HCT116 (cell line): ENCODE measurements around the gene KRT77. TPM values are rescaled to one million over a fixed set of nuclear protein-coding genes. Genes with fewer than 3 reads are reported as not detected.

Experiments used
- ATAC-seq: fragments of 200-7000 bp; cut with Tn5 transposase; 2 replicates; pipeline ENCODE4 v1.9.1; 2020; ENCODE audit warnings: mild to moderate bottlenecking, moderate library complexity
- BruUV-seq: library from RNA; stranded (reverse); fragments of 400-500 nt; replicated peaks from 2 replicates; lab custom pipeline; 2021; lab: Mats Ljungman, UMichigan
- CTCF ChIA-PET: fragments of 300-600 bp; sonication (Branson Sonifier 250); formaldehyde crosslinking; loops from one replicate; lab custom pipeline; 2021; ENCODE audit warnings: antibody characterized with exemption; lab: Charles Lee
- POLR2A ChIA-PET: fragments of 300-600, 350-600 bp; sonication (Branson Sonifier 250); formaldehyde crosslinking; loops from one replicate; lab custom pipeline; 2021; ENCODE audit warnings: antibody characterized with exemption; lab: Charles Lee
- RAD21 ChIA-PET, 2 experiments: fragments of 300-600 bp; sonication (Branson Sonifier 250); formaldehyde crosslinking; loops; one replicate each; lab custom pipeline; 2023; ENCODE audit warnings: low total read pairs in 2 of 2; ENCODE audit not compliant: uncharacterized antibody in 2 of 2, unreplicated experiment in 2 of 2, low non-redundant PET in 1 of 2; lab: Charles Lee
- DNase-seq: peaks from one replicate; pipeline ENCODE4 v3.0.0-alpha.2; 2010; ENCODE audit warnings: low read depth, low spot score
- H2AFZ ChIP-seq: fragments of 200-600 bp; shearing (Covaris generic), sonication (generic); 2 replicates; pipeline ENCODE4 v1.6.1; 2017; ENCODE audit warnings: low read depth, mixed run types, mixed read lengths, antibody characterized with exemption, low read length; ENCODE audit not compliant: poor library complexity, severe bottlenecking
- H3K27ac ChIP-seq: 2 replicates; pipeline ENCODE4 v1.5.1; 2012; ENCODE audit warnings: low read depth, low read length
- H3K27me3 ChIP-seq: fragments of 200-600 bp; sonication (generic); 2 replicates; pipeline ENCODE4 v1.6.1; 2016; ENCODE audit warnings: mixed run types, low read length, mixed read lengths; ENCODE audit not compliant: insufficient read depth
- H3K36me3 ChIP-seq, 2 experiments: fragments of 200-500 bp in 1 of 2; fragments of 200-600 bp in 1 of 2; sonication (Bioruptor generic) in 1 of 2; sonication (generic) in 1 of 2; 2 replicates each; pipeline versions ENCODE4 v1.5.1 to v1.6.1; 2014 to 2016; ENCODE audit warnings: low read length in 2 of 2, inconsistent platforms in 1 of 2, mixed read lengths in 1 of 2, mixed run types in 1 of 2; ENCODE audit not compliant: insufficient read depth in 2 of 2, control insufficient read depth in 1 of 2
- H3K4me1 ChIP-seq, 2 experiments: fragments of 200-600 bp in 1 of 2; sonication (generic) in 1 of 2; 2 replicates each; pipeline versions ENCODE4 v1.5.1 to v1.6.1; 2012 to 2017; ENCODE audit warnings: low read length in 2 of 2, inconsistent platforms in 1 of 2, mild to moderate bottlenecking in 1 of 2, mixed read lengths in 1 of 2, mixed run types in 1 of 2, moderate library complexity in 1 of 2; ENCODE audit not compliant: insufficient read depth in 2 of 2, control insufficient read depth in 1 of 2
- H3K4me2 ChIP-seq: fragments of 200-600 bp; sonication (generic); 2 replicates; pipeline ENCODE4 v1.6.1; 2017; ENCODE audit warnings: mixed run types, low read length, mixed read lengths
- H3K4me3 ChIP-seq, 2 experiments: fragments of 200-600 bp in 1 of 2; sonication (generic) in 1 of 2; replicated peaks in 1 of 2; 2 replicates each; pipeline ENCODE4 v1.5.1; 2011 to 2016; ENCODE audit warnings: low read length in 2 of 2, control low read depth in 1 of 2, low read depth in 1 of 2, mild to moderate bottlenecking in 1 of 2, mixed read lengths in 1 of 2, mixed run types in 1 of 2
- H3K79me2 ChIP-seq: fragments of 200-600 bp; sonication (generic); 2 replicates; pipeline ENCODE4 v1.6.1; 2017; ENCODE audit warnings: mild to moderate bottlenecking, mixed run types, low read length, moderate library complexity, mixed read lengths; ENCODE audit not compliant: insufficient read depth
- H3K9ac ChIP-seq: fragments of 200-600 bp; sonication (generic); 2 replicates; pipeline ENCODE4 v1.6.1; 2016; ENCODE audit warnings: low read length, mixed read lengths
- H3K9me2 ChIP-seq: fragments of 200-600 bp; sonication (generic), shearing (Covaris generic); 2 replicates; pipeline ENCODE4 v1.6.1; 2017; ENCODE audit warnings: mixed run types, mild to moderate bottlenecking, moderate library complexity; ENCODE audit not compliant: insufficient read depth
- H3K9me3 ChIP-seq, 2 experiments: fragments of 200-500 bp in 1 of 2; fragments of 200-600 bp in 1 of 2; sonication (Bioruptor generic) in 1 of 2; sonication (generic) in 1 of 2; 2 replicates each; pipeline ENCODE4 v1.6.1; 2014 to 2017; ENCODE audit warnings: low read length in 2 of 2, mixed read lengths in 2 of 2, inconsistent platforms in 1 of 2, low read depth in 1 of 2, mild to moderate bottlenecking in 1 of 2, mixed run types in 1 of 2, moderate library complexity in 1 of 2; ENCODE audit not compliant: control insufficient read depth in 1 of 2, insufficient read depth in 1 of 2
- H4K20me1 ChIP-seq: fragments of 200-600 bp; sonication (generic), shearing (Covaris generic); 2 replicates; pipeline ENCODE4 v1.6.1; 2017; ENCODE audit warnings: mixed run types, mild to moderate bottlenecking, moderate library complexity; ENCODE audit not compliant: insufficient read depth
- ATF3 ChIP-seq: IDR thresholded peaks from 2 replicates; pipeline ENCODE4 v1.6.1; 2012
- CBX3 ChIP-seq: IDR thresholded peaks from 2 replicates; pipeline ENCODE4 v1.6.1; 2012; ENCODE audit warnings: low read depth
- CEBPB ChIP-seq: IDR thresholded peaks from 2 replicates; pipeline ENCODE4 v1.6.1; 2012; ENCODE audit warnings: low read depth
- CTCF ChIP-seq, 3 experiments: fragments of 200-600 bp in 1 of 3; sonication (generic) in 1 of 3; IDR thresholded peaks in 2 of 3; conservative IDR thresholded peaks in 1 of 3; 2 replicates each; pipeline ENCODE4 v1.5.1; 2012 to 2017; ENCODE audit warnings: low read depth in 2 of 3, low read length in 2 of 3, antibody characterized with exemption in 1 of 3, borderline replicate concordance in 1 of 3, control low read depth in 1 of 3, mild to moderate bottlenecking in 1 of 3, mixed read lengths in 1 of 3, mixed run types in 1 of 3, moderate library complexity in 1 of 3; ENCODE audit not compliant: insufficient read depth in 1 of 3
- EGR1 ChIP-seq: IDR thresholded peaks from 2 replicates; pipeline ENCODE4 v1.6.1; 2012; ENCODE audit warnings: low read depth
- ELF1 ChIP-seq: IDR thresholded peaks from 2 replicates; pipeline ENCODE4 v1.6.1; 2012; ENCODE audit warnings: low read depth, borderline replicate concordance
- EZH2 ChIP-seq: fragments of 200-600 bp; sonication (generic); IDR thresholded peaks from 2 replicates; pipeline ENCODE4 v1.6.1; 2017; ENCODE audit warnings: antibody characterized with exemption, mixed run types
- FOSL1 ChIP-seq: IDR thresholded peaks from 2 replicates; pipeline ENCODE4 v1.6.1; 2012; ENCODE audit warnings: low read depth
- JUND ChIP-seq: IDR thresholded peaks from 2 replicates; pipeline ENCODE4 v1.6.1; 2012
- MAX ChIP-seq: IDR thresholded peaks from 2 replicates; pipeline ENCODE4 v1.6.1; 2012
- POLR2A ChIP-seq: IDR thresholded peaks from 2 replicates; pipeline ENCODE4 v1.7.0; 2011; ENCODE audit warnings: borderline replicate concordance; ENCODE audit not compliant: insufficient read depth, insufficient read length; ENCODE audit errors: extremely low read depth
- POLR2AphosphoS5 ChIP-seq: IDR thresholded peaks from 2 replicates; pipeline ENCODE4 v1.6.1; 2011; ENCODE audit warnings: mild to moderate bottlenecking, low read depth, low read length, moderate library complexity
- RAD21 ChIP-seq: IDR thresholded peaks from 2 replicates; pipeline ENCODE4 v1.6.1; 2012; ENCODE audit warnings: low read depth, mild to moderate bottlenecking
- REST ChIP-seq: IDR thresholded peaks from 2 replicates; pipeline ENCODE4 v1.6.1; 2012; ENCODE audit warnings: low read depth
- SIN3A ChIP-seq: IDR thresholded peaks from 2 replicates; pipeline ENCODE4 v1.6.1; 2012; ENCODE audit warnings: low read depth
- SP1 ChIP-seq: IDR thresholded peaks from 2 replicates; pipeline ENCODE4 v1.6.1; 2012; ENCODE audit warnings: low read depth
- TCF7L2 ChIP-seq: IDR thresholded peaks from 2 replicates; pipeline ENCODE4 v1.7.0; 2011; ENCODE audit warnings: borderline replicate concordance, inconsistent platforms; ENCODE audit not compliant: insufficient read depth, insufficient read length; ENCODE audit errors: extremely low read depth
- YY1 ChIP-seq: IDR thresholded peaks from 2 replicates; pipeline ENCODE4 v1.6.1; 2011; ENCODE audit warnings: low read length, low read depth, moderate library complexity, mild to moderate bottlenecking; ENCODE audit not compliant: insufficient replicate concordance; ENCODE audit errors: extremely low read depth
- ZBTB33 ChIP-seq: IDR thresholded peaks from 2 replicates; pipeline ENCODE4 v1.6.1; 2011; ENCODE audit warnings: mild to moderate bottlenecking, low read length, moderate library complexity; ENCODE audit not compliant: insufficient replicate concordance; ENCODE audit errors: extremely low read depth
- ZFX ChIP-seq: fragments of 450-650 bp; IDR thresholded peaks from 2 replicates; pipeline ENCODE4 v1.6.1; 2017
- intact Hi-C: fragments of 100-400 bp; cut with micrococcal nuclease; formaldehyde crosslinking; loops from 2 replicates; pipeline ENCODE4 v1.10.0; 2022
- total RNA-seq: library from RNA; stranded (reverse); gene quantifications from one replicate; pipeline ENCODE4 v1.2.1, GENCODE V29; 2021; ENCODE audit not compliant: unreplicated experiment

KRT77 gene
- total RNA-seq, 1 experiment from 2014 or later = not detected

GRCh38 chr12:52691841-52692150 lies 11.5 kb downstream of the KRT77 start:
- no peak for TF ChIP-seq SIN3A
- no peak for TF ChIP-seq SP1
- TF ChIP-seq ZFX = no peak
- no peak for TF ChIP-seq EZH2
- TF ChIP-seq CTCF (IDR thresholded peaks at IDR 0.05 in 2 of 3, conservative IDR thresholded peaks at IDR 0.05 in 1 of 3; ENCODE audit: borderline replicate concordance in 1 of 3, insufficient read depth in 1 of 3, low read depth in 2 of 3, low read length in 2 of 3) = no peak
- no peak for TF ChIP-seq MAX
- TF ChIP-seq CEBPB = no peak
- no peak for TF ChIP-seq CBX3
- no peak for TF ChIP-seq FOSL1
- no peak for TF ChIP-seq TCF7L2
- TF ChIP-seq REST = no peak
- TF ChIP-seq ZBTB33 = no peak
- TF ChIP-seq ELF1 = no peak
- TF ChIP-seq YY1 = no peak
- no peak for TF ChIP-seq EGR1
- no peak for TF ChIP-seq POLR2A
- TF ChIP-seq RAD21 = no peak
- no peak for TF ChIP-seq POLR2AphosphoS5
- no peak for TF ChIP-seq JUND
- no peak for TF ChIP-seq ATF3
- H3K9me2 ChIP-seq = no peaks in the 10 kb centered on the region
- no peak for DNase-seq
- no peaks in the 10 kb centered on the region for H3K9me3 ChIP-seq
- no peak overlapping the region for H3K27ac ChIP-seq
- H3K27me3 ChIP-seq = peaks cover 3% of the 10 kb centered on the region; the same call in 1 of the 2 replicates
- H3K4me1 ChIP-seq = peaks cover 2 to 17% of the 10 kb centered on the region in 2 experiments; a peak in 3 of 4 replicates
- intact Hi-C loops = no loop called here
- BruUV-seq = no TSS peak
- no peaks in the 10 kb centered on the region for H3K79me2 ChIP-seq
- H4K20me1 ChIP-seq = no peaks in the 10 kb centered on the region
- no peak overlapping the region for H3K4me2 ChIP-seq
- H3K36me3 ChIP-seq = no peaks in the 10 kb centered on the region
- ATAC-seq = no peak
- RAD21 ChIA-PET = no interaction called here
- POLR2A ChIA-PET = no interaction called here
- no peak overlapping the region for H3K9ac ChIP-seq
- H2AFZ ChIP-seq = no peak overlapping the region
- H3K4me3 ChIP-seq = no peak overlapping the region
- CTCF ChIA-PET = interaction anchor here (1.3 kb wide), 1 partner anchor 187 kb away, joined by 5 read pairs; no protein-coding TSS in a partner anchor
